Ramos (cell line): ENCODE results near the gene PIGS.

Source experiments
- in situ Hi-C: fragments of 300-500 bp; cut with MboI; formaldehyde crosslinking; loops from one replicate; pipeline ENCODE4 v1.14.3; 2022; ENCODE audit warnings: low sequenced_read_pairs; ENCODE audit not compliant: unreplicated experiment

The PIGS gene

DNA sequence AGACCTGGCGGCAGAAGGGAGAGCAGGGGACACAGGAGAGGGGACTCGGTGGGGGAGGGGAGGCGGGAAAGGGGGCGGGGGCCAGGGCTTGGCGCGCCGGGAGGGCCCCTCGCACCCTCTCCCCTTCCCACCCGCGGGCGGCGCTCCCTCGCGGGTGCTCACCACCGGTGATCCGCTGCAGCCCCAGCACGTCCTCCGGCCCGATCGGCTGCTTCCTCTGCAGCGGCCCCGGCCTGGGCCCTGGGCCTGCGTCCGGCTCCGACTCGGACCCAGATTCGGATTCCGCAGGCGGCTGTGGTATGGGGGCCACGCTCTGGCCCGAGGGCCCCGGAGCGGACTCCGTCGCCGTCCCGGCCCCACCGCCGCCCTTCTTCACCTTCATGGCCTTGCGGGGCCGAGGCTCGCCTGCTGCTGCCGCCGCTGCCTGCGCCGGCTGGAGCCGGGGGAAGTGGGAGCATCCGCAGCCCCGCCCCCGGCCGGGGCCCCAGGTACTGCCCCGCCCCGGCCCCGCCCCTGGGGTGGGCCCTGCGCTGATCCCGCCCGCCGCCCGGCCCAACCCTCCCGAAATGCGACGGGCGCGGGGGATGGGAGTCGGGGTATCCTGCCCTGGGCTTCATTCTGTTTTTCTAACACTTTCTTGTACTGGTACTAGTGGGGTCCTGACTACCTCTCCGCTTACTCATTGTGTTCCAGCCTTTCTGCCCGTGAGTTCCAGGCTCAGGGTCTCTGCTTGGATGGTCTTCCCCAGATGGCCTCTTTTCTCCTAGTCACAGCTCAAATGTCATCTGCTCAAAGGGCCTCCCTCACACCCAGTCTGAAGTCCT lies 18.9 kb downstream of the PIGS start, which contains the start of gene UNC119:
Gene UNC119 (minus strand): TSS at position 449 of the 824 bp plus-strand sequence. CDS start 67 bp downstream, at position 382.
- in situ Hi-C loops: no loop called here

GRCh38 chr17:28551421-28552175 lies 19.7 kb downstream of the PIGS start:
- in situ Hi-C loops: no loop called here

GRCh38 chr17:28550858-28551257 lies 20.5 kb downstream of the PIGS start:
- in situ Hi-C loops: no loop called here

- in situ Hi-C loops: no loop called here
Measured at GRCh38 chr17:28549236-28550132, 21.8 kb downstream of the PIGS start.

- in situ Hi-C loops: no loop called here
Measured at GRCh38 chr17:28548417-28549130, 22.8 kb downstream of the PIGS start.

GRCh38 chr17:28547623-28548416 lies 23.5 kb downstream of the PIGS start:
- in situ Hi-C loops: no loop called here

- in situ Hi-C loops: no loop called here
Measured at GRCh38 chr17:28547096-28547622, 24.2 kb downstream of the PIGS start.

GRCh38 chr17:28545787-28546415 lies 25.4 kb downstream of the PIGS start:
- in situ Hi-C loops: no loop called here

DNA sequence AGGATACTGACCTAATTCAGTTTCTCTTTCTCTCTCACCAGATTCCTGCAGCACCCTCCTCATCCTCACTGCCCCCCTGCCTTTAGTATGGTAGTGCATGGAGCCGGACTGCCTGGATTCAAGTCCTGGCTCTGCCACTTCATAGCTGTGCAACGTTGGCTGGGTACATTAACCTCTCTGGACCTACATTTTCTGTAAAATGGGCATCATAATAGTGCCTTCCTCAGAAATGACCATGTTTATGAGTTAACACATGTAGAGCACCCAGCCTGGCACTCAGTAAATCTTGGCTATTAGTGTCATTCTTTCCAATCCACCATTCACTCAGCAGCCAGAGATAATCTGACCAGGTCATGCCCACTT lies 26.2 kb downstream of the PIGS start:
- in situ Hi-C loops: no loop called here

GRCh38 chr17:28544402-28545140 lies 26.8 kb downstream of the PIGS start:
- in situ Hi-C loops: no loop called here

DNA sequence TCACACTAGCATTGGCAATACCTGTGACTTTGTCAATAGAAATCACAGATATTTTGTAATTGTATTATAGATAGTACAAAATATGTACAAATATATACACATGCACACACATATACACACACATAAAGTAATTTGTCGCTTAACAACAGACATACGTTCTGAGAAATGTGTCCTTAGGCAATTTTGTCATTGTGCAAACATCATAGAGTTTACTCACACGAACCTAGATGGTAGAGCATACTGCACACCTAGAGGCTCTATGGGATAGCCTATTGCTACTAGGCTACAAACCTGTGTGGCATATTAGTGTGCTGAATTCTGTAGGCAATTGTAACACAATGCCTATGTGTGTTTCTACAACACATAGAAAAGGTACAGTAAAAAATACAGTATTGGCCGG lies 29.9 kb downstream of the PIGS start:
- in situ Hi-C loops: no loop called here

DNA sequence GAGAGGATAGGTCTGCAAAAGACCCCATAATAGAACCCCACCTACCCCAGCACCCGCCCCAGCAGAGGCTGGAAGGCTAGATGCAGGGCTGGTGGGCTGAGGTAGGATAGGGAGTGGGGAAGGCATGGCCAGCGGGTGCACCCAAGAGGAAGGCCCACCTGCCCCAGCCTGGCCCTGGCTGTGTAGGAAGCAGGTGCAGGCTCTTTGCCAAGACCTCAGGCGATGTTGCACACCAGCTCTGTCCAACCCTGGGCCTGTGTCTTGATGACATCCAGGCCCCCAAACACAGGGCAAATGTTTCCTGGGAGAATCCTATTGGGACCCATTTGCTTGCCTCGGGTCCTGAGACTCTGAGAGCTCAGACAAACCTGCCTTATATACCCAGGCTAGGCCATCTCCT lies 31.1 kb downstream of the PIGS start:
- in situ Hi-C loops: no loop called here

GRCh38 chr17:28538296-28538895 lies 32.9 kb downstream of the PIGS start:
- in situ Hi-C loops: no loop called here

- in situ Hi-C loops: no loop called here
Measured at GRCh38 chr17:28537219-28537610, 34.1 kb downstream of the PIGS start.

DNA sequence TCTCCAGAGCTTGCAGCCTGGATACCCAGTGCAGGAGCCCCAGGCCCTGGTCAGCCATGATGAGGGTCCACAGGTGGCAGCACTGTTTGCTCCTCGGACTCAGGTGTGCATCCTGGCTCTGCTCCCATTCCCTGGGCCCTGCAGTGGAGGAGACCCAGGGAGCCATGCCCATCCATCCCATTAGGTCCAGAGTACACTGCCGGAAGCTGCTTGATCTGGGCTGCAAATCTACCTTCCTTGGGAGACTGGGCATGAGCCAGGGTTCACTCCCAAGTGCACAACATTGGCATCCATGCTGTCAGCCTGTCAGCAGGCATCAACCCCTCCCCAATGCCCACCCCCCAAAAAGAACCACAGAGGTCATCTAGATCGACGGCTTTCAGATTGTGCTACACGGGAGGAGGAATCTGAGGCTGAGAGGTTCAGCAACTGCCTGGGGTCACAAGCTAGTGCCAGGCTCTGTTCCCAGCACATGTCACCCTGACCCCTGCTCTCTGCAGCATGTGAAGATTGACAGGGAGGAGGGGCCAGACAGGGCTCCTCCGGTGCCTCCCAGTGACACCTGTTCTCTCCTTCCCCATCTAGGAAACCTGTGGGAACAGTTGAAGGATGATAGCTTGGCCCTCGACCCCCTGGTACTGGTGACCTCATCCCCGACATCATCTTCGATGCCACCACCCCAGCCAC lies 34.6 kb downstream of the PIGS start:
- in situ Hi-C loops: no loop called here

GRCh38 chr17:28534740-28535375 lies 36.5 kb downstream of the PIGS start:
- in situ Hi-C loops: no loop called here
